ENCODE data around the gene CFAP45.

The CFAP45 gene

DNA sequence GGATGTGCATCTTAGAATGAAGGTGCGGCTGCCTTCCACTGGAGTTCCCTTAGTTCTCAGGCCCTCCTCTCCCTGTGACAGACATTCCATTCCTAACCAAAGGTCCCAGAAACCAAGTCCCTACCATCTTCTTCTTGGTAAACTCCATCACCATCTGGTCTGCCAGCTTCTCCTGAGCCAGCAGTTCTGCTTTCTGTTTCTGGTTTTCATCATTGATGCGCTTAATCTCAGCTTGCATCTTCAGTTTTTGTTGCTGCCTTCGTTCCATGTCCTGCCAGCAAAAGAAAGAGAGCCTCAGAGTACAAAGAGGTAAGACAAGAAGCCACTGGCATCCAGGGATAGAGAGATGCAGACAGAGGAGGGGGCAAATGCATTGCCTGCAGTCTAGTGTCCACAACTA, 19.5 kb downstream of the CFAP45 start:
- no peak for DNase-seq
- Histone ChIP-seq H3K4me3 (ENCODE audit: low read depth, low read length) (no peak overlapping the region), H3K36me3 (no peaks in the 10 kb centered on the region), H3K4me1 (peaks cover 32% of the 10 kb centered on the region), H3K27me3 (no peaks in the 10 kb centered on the region), H3K9me3 (no peaks in the 10 kb centered on the region)
- TF ChIP-seq, protein P1, sequence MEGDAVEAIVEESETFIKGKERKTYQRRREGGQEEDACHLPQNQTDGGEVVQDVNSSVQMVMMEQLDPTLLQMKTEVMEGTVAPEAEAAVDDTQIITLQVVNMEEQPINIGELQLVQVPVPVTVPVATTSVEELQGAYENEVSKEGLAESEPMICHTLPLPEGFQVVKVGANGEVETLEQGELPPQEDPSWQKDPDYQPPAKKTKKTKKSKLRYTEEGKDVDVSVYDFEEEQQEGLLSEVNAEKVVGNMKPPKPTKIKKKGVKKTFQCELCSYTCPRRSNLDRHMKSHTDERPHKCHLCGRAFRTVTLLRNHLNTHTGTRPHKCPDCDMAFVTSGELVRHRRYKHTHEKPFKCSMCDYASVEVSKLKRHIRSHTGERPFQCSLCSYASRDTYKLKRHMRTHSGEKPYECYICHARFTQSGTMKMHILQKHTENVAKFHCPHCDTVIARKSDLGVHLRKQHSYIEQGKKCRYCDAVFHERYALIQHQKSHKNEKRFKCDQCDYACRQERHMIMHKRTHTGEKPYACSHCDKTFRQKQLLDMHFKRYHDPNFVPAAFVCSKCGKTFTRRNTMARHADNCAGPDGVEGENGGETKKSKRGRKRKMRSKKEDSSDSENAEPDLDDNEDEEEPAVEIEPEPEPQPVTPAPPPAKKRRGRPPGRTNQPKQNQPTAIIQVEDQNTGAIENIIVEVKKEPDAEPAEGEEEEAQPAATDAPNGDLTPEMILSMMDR (IDR thresholded peaks at IDR 0.05; ENCODE audit: low read depth, low read length), result no peak

DNA sequence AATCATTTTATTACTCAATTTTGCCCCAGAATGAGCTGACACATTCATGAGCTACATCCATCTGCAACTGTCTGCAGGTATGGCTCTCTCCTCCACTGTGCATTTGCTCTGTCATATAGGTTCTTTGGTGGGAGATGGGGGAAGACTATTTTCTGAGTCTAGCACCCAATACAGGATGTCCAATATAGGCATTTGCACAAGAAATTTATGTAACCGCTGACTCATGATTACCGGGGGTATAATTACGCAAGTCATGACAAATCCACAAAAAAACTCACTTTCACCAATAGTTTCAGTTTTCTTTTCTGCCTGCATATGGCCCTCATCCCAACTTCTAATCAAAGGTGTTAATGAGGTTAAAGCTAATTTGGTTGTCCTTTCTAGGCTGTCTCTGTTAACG, 20.0 kb downstream of the CFAP45 start:
- Histone ChIP-seq H3K27me3 (no peaks in the 10 kb centered on the region), H3K36me3 (no peaks in the 10 kb centered on the region), H3K4me3 (ENCODE audit: low read depth, low read length) (no peak overlapping the region), H3K9me3 (no peaks in the 10 kb centered on the region), H3K4me1 (peaks cover 32% of the 10 kb centered on the region)
- TF ChIP-seq, protein P1 (IDR thresholded peaks at IDR 0.05; ENCODE audit: low read depth, low read length), result no peak
- no peak for DNase-seq

DNA sequence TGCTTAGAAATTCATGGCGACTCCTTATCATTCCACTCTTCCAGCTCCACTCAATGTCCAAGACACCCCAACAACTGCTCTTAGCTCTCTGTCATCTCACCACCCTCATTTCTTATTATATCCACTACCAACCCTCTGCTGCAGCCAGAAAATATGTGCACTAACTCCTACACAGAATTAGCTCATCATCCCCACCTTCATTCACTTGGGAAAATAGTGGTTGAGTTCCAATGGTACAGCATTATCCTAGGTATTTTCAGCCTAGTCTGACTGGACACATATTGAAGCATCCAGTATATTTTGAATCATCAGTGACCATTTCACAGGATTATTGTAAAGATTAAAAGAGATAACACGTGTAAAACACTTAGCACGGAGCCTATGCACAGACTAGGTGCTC, 20.8 kb downstream of the CFAP45 start:
- Histone ChIP-seq H3K4me3 (ENCODE audit: low read depth, low read length) (no peak overlapping the region), H3K4me1 (peaks cover 36% of the 10 kb centered on the region), H3K9me3 (no peaks in the 10 kb centered on the region), H3K36me3 (no peaks in the 10 kb centered on the region), H3K27me3 (no peaks in the 10 kb centered on the region)
- TF ChIP-seq, protein P1 (IDR thresholded peaks at IDR 0.05; ENCODE audit: low read depth, low read length), result no peak
- DNase-seq, result no peak

DNA sequence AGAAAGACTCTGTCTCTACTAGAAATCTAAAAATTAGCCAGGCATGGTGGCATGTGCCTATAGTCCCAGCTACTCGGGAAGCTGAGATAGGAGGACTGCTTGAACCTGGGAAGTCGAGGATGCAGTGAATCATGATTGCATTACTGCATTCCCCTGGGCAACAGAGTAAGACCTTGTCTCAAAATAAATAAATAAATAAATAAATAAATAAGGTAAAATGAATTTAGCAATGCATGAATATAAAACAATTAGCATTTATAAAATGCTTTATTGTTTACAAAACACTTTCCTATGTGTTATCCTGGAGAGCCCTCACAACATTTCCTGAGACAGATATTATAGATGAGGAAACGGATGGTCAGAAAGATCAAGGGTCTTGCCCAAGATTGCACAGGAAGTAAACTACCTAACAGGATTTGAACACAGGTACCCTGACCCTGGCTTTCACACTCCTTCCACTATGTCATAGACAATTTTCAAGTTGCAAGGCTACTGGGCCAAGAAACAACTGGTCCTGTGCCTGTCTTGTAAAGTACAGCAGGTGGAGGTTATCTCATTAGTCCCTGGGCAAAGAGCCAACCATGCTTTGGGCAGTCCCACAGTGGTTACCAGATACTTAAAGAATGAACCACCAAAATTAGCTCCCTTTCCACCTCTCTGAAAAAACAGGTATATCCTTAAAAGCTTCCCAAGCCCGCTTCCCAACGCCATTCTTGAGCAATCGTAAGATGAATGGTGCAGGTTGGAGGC, 22.1 kb downstream of the CFAP45 start:
- H3K4me1 ChIP-seq, result peaks cover 36% of the 10 kb centered on the region
- no peaks in the 10 kb centered on the region for H3K36me3 ChIP-seq
- H3K4me3 ChIP-seq (ENCODE audit: low read depth, low read length), result no peak overlapping the region
- no peak for DNase-seq
- no peaks in the 10 kb centered on the region for H3K9me3 ChIP-seq
- H3K27me3 ChIP-seq, result no peaks in the 10 kb centered on the region
- TF ChIP-seq, protein P1 (IDR thresholded peaks at IDR 0.05; ENCODE audit: low read depth, low read length), result no peak

DNA sequence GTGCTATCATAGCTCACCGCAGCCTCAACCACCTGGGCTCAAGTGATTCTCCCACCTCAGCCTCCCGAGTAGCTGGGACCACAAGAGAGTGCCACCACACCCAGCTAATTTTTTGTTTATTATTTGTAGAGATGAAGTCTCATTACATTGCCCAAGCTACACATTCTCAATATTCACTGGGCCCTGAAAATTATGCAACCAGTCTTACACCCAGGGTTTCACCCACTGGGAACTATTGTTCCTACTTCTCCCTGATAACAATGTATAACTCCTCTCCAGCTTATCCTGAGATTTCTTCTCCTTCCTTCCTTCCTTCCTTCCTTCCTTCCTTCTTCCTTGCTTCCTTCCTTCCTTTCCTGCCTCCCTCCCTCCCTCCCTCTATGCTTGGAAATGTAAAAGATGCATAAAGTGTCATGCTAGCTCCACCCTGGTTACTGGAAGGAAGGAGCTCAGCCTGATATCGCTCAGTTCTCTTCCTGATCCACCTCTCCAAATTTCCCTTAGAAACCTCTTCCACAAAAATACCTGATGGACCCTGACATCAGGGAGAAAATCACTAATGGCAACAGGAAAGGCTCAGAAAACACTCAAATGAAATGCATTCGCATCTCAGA, 26.3 kb downstream of the CFAP45 start:
- Histone ChIP-seq H3K4me3 (ENCODE audit: low read depth, low read length) (no peak overlapping the region), H3K4me1 (peaks cover 15% of the 10 kb centered on the region), H3K36me3 (no peaks in the 10 kb centered on the region), H3K9me3 (no peaks in the 10 kb centered on the region), H3K27me3 (no peaks in the 10 kb centered on the region)
- DNase-seq, result no peak
- TF ChIP-seq, protein P1 (IDR thresholded peaks at IDR 0.05; ENCODE audit: low read depth, low read length), result no peak

DNA sequence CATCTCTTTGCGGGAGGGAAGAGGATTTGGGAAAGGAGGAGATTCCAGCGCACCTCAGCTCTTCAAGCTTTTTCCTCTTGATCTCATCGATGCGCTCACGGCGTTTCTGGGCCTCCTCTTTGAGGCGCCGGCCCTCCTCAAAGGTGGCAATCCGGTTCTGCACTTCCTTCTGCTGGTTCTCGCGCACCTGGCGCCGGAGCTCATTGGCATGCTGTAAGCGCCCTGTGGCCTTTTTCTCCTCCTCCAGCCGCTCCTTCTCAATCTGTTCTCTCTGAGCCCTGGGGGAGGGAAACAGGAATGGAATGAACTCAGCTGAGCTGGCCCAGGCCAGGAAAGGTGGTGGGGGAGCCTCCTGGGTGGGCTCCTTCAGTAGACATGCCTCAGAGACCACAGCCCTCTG, 27.1 kb downstream of the CFAP45 start:
- Histone ChIP-seq H3K4me3 (ENCODE audit: low read depth, low read length) (no peak overlapping the region), H3K36me3 (no peaks in the 10 kb centered on the region), H3K27me3 (no peaks in the 10 kb centered on the region), H3K4me1 (peaks cover 17% of the 10 kb centered on the region), H3K9me3 (no peaks in the 10 kb centered on the region)
- TF ChIP-seq, protein P1 (IDR thresholded peaks at IDR 0.05; ENCODE audit: low read depth, low read length), result no peak
- no peak for DNase-seq
